Epithelial cell of esophagus (primary cell): ENCODE data around the gene C1QTNF12.

Experiments used
- DNase-seq: peaks from one replicate; pipeline ENCODE4 v3.0.0; 2010; ENCODE audit warnings: low read depth
- H3K4me3 ChIP-seq: 2 replicates; pipeline ENCODE4 v1.5.1; 2011; ENCODE audit warnings: mild to moderate bottlenecking, low read length, control low read depth
- CTCF ChIP-seq: IDR thresholded peaks from 2 replicates; pipeline ENCODE4 v1.5.1; 2011; ENCODE audit warnings: low read depth, mild to moderate bottlenecking, low read length, control low read depth, inconsistent platforms; ENCODE audit not compliant: insufficient read depth; ENCODE audit errors: missing control alignments

The C1QTNF12 gene

GRCh38 chr1:1259119-1259488, 12.6 kb upstream of the C1QTNF12 start:
- no peak for DNase-seq
- H3K4me3 ChIP-seq = no peak overlapping the region
- no peak for TF ChIP-seq CTCF

GRCh38 chr1:1256956-1257871, 10.7 kb upstream of the C1QTNF12 start:
- H3K4me3 ChIP-seq = no peak overlapping the region
- DNase-seq = no peak
- no peak for TF ChIP-seq CTCF

- DNase-seq = no peak
- no peak for TF ChIP-seq CTCF
- no peak overlapping the region for H3K4me3 ChIP-seq
Observed at GRCh38 chr1:1255611-1256010, 9.1 kb upstream of the C1QTNF12 start.

GRCh38 chr1:1255078-1255477, 8.6 kb upstream of the C1QTNF12 start:
- no peak for TF ChIP-seq CTCF
- H3K4me3 ChIP-seq = no peak overlapping the region
- DNase-seq = no peak

- no peak for DNase-seq
- no peak overlapping the region for H3K4me3 ChIP-seq
- no peak for TF ChIP-seq CTCF
Observed at GRCh38 chr1:1254667-1254998, 8.1 kb upstream of the C1QTNF12 start.

- H3K4me3 ChIP-seq = no peak overlapping the region
- TF ChIP-seq CTCF = no peak
- no peak for DNase-seq
Observed at GRCh38 chr1:1253972-1254666, 7.6 kb upstream of the C1QTNF12 start.
